IPS-15b (cell line): ENCODE results near the gene CDKN2B.
"Not testable (repeated sequence)": the region's sequence is repeated elsewhere in the genome, so short reads cannot be mapped to it uniquely, and the experiment has no call there.

Experiments
- H3K27me3 ChIP-seq: one replicate; pipeline ENCODE4 v1.6.1; 2013; ENCODE audit warnings: low read length; ENCODE audit not compliant: control insufficient read depth, insufficient read depth
- H3K36me3 ChIP-seq: one replicate; pipeline ENCODE4 v1.6.1; 2013; ENCODE audit warnings: low read length; ENCODE audit not compliant: control insufficient read depth, insufficient read depth
- H3K4me1 ChIP-seq: one replicate; pipeline ENCODE4 v1.6.1; 2013; ENCODE audit warnings: mild to moderate bottlenecking, low read length; ENCODE audit not compliant: control insufficient read depth, insufficient read depth
- H3K4me3 ChIP-seq: one replicate; pipeline ENCODE4 v1.5.1; 2013; ENCODE audit warnings: low read depth, low read length
- H3K9ac ChIP-seq: one replicate; pipeline ENCODE4 v1.6.1; 2013; ENCODE audit warnings: low read depth, mild to moderate bottlenecking, low read length
- H3K9me3 ChIP-seq: one replicate; pipeline ENCODE4 v1.6.1; 2013; ENCODE audit warnings: mild to moderate bottlenecking, low read length; ENCODE audit not compliant: control insufficient read depth, insufficient read depth

The CDKN2B gene

DNA sequence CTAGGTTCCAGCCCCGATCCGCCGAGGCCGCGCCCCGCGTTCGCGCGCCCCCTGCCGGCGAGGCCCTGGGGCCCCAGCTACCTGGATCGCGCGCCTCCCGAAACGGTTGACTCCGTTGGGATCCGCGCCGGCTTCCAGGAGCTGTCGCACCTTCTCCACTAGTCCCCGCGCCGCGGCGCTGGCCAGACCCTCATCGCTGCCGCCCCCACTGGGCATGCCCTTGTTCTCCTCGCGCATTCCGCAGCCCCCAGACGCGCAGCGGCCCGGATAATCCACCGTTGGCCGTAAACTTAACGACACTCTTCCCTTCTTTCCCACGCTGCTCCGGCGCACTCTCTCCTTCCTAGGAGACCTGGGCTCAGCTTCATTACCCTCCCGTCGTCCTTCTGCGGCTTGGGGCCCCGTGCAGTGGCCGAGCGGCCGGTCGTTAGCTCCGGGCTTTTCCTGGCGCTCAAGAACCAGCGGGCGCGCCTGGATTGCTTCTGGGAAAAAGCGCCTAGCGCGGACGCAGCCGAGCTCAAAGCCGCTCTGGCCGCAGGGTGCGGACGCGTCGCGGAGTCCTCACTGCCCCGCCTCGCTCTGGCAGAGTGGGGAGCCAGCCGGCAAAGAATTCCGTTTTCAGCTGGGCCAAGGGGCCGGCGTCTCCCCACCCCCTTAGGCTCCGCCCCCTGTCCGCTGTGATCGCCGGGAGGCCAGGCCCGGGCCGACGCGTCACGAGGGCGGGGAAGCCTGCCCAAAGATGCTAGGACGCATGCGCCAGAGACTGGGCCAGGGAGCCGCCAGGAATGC lies at the start of gene CDKN2B:
Gene CDKN2B (minus strand): TSS at position 589 of the 789 bp plus-strand sequence. CDS start 352 bp downstream, at position 237.
- Histone ChIP-seq H3K4me3 (peak within 1 kb of the TSS; percentile 90), H3K36me3 (no peaks in the 10 kb centered on the region), H3K9me3 (no peaks in the 10 kb centered on the region), H3K4me1 (peaks cover 6% of the 10 kb centered on the region), H3K27me3 (peaks cover 69% of the 10 kb centered on the region), H3K9ac (no peak within 1 kb of the TSS)

GRCh38 chr9:22057972-22058371 lies 48.9 kb upstream of the CDKN2B start:
- H3K9ac ChIP-seq, H3K4me1 ChIP-seq, H3K9me3 ChIP-seq, H3K27me3 ChIP-seq, H3K36me3 ChIP-seq, H3K4me3 ChIP-seq: not testable (repeated sequence)

DNA sequence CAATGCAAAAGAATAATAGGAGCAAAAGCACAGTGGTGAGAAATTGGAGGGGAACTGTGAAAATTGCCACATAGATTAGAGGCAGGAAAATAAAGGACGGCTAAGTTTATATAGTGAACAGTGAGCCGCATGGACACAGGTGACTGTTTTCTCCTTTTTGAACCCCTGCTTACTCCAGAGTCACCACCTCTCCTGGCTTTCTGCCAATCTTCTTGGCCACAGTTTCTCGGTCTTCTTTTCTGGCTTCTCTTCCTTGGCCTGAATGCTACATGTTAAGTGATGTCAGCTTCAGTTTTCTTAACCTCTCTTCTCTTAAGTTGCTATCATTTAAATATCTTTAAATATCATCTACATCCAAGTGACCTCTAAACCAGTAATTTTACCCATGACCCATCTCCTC lies 47.3 kb upstream of the CDKN2B start:
- no peak overlapping the region for H3K4me3 ChIP-seq
- no peaks in the 10 kb centered on the region for H3K27me3 ChIP-seq
- H3K9me3 ChIP-seq = no peaks in the 10 kb centered on the region
- H3K36me3 ChIP-seq = peaks cover 2% of the 10 kb centered on the region
- no peaks in the 10 kb centered on the region for H3K4me1 ChIP-seq
- no peak overlapping the region for H3K9ac ChIP-seq

- H3K9ac ChIP-seq = no peak overlapping the region
- H3K9me3 ChIP-seq = no peaks in the 10 kb centered on the region
- no peaks in the 10 kb centered on the region for H3K4me1 ChIP-seq
- no peaks in the 10 kb centered on the region for H3K27me3 ChIP-seq
- peaks cover 2% of the 10 kb centered on the region for H3K36me3 ChIP-seq
- H3K4me3 ChIP-seq = no peak overlapping the region
Measured at GRCh38 chr9:22055090-22055489, 46.0 kb upstream of the CDKN2B start.

DNA sequence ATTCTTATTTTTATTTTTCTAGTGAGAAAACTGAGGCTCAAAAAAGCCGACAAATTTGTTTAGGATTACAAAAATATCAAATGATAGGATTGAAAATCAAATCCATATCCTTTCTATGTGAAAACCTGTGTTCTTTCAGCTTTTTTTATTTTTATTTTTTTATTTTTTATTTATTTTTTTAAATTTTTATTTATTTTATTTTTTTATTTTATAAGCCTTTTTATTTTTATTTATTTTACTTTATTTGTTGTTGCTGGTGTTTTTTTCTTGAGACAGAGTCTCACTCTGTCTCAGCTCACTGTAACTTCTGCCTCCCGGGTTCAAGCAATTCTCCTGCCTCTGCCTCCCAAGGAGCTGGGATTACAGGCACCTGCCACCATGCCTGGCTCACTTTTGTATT lies 45.4 kb upstream of the CDKN2B start:
- H3K36me3 ChIP-seq = peaks cover 2% of the 10 kb centered on the region
- H3K9ac ChIP-seq = no peak overlapping the region
- H3K4me1 ChIP-seq = no peaks in the 10 kb centered on the region
- H3K9me3 ChIP-seq = no peaks in the 10 kb centered on the region
- H3K27me3 ChIP-seq = no peaks in the 10 kb centered on the region
- no peak overlapping the region for H3K4me3 ChIP-seq

- Histone ChIP-seq H3K4me1 (no peaks in the 10 kb centered on the region), H3K36me3 (no peaks in the 10 kb centered on the region), H3K9me3 (no peaks in the 10 kb centered on the region), H3K27me3 (no peaks in the 10 kb centered on the region), H3K9ac (no peak overlapping the region), H3K4me3 (no peak overlapping the region)
Measured at GRCh38 chr9:22054076-22054475, 45.0 kb upstream of the CDKN2B start.

- Histone ChIP-seq H3K9ac (no peak overlapping the region), H3K4me3 (no peak overlapping the region), H3K27me3 (no peaks in the 10 kb centered on the region), H3K9me3 (no peaks in the 10 kb centered on the region), H3K36me3 (no peaks in the 10 kb centered on the region), H3K4me1 (no peaks in the 10 kb centered on the region)
Measured at GRCh38 chr9:22053178-22053577, 44.1 kb upstream of the CDKN2B start.

- Histone ChIP-seq H3K4me1 (no peaks in the 10 kb centered on the region), H3K4me3 (no peak overlapping the region), H3K9ac (no peak overlapping the region), H3K27me3 (no peaks in the 10 kb centered on the region), H3K9me3 (no peaks in the 10 kb centered on the region), H3K36me3 (no peaks in the 10 kb centered on the region)
Measured at GRCh38 chr9:22052376-22052945, 43.4 kb upstream of the CDKN2B start.

DNA sequence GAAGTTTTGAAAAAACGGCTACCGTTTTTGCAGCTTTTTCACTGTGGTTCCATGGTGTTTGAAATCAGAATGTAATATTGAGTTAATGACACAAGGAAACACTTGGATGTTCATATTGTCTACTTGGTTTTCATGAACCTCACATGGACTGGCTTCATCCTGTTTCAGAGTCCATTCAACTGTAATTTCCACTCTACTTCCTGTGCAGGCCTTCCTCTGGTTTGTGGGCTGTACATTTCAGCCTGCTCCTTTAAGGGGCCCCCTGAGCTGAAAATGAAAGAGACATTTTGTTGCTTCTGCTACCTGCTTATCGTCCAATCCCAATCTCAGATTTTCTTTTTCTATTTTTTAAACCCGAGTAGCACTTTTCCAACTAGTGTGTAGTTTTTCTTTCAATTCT lies 41.8 kb upstream of the CDKN2B start:
- no peaks in the 10 kb centered on the region for H3K4me1 ChIP-seq
- no peaks in the 10 kb centered on the region for H3K27me3 ChIP-seq
- no peak overlapping the region for H3K4me3 ChIP-seq
- H3K9me3 ChIP-seq = no peaks in the 10 kb centered on the region
- no peak overlapping the region for H3K9ac ChIP-seq
- no peaks in the 10 kb centered on the region for H3K36me3 ChIP-seq

DNA sequence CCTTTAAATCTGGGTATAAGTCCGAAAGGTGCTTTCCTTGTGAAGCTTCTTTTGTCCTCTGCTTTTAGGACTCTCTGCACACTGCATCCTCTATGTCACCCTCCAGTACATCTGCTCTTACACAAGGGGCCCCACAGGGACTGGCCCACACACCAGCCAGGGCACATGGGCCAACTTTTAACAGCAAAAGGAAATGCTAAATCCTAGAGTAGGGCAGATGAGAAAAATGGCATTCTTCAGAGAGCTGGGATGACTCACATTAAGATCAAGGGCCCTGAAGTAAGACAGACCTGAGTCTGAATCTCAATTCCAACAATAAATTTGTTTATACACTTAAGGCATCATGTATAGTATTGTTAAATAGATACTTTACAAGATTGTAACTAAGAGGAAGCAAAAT lies 40.3 kb upstream of the CDKN2B start:
- no peaks in the 10 kb centered on the region for H3K9me3 ChIP-seq
- no peak overlapping the region for H3K4me3 ChIP-seq
- no peak overlapping the region for H3K9ac ChIP-seq
- no peaks in the 10 kb centered on the region for H3K4me1 ChIP-seq
- H3K36me3 ChIP-seq = no peaks in the 10 kb centered on the region
- H3K27me3 ChIP-seq = no peaks in the 10 kb centered on the region

DNA sequence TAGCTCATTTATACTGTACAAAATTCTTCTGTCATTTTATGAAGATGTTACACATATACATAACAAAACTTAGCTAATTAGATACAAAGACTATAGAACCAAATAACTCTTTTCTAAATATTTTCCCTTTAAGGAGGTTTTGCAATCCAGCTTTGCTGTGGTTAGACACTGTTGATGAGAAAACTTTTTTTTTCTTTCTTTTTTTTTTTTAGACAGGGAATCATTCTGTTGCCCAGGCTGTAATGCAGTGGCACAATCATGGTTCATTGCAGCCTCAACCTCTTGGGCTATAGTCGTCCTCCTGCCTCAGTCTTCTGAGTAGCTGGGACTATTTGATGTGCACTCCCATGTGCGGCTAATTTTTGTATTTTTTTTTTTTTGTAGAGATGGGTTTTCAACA lies 38.5 kb upstream of the CDKN2B start:
- Histone ChIP-seq H3K27me3 (no peaks in the 10 kb centered on the region), H3K9ac (no peak overlapping the region), H3K9me3 (no peaks in the 10 kb centered on the region), H3K36me3 (no peaks in the 10 kb centered on the region), H3K4me1 (no peaks in the 10 kb centered on the region), H3K4me3 (no peak overlapping the region)

DNA sequence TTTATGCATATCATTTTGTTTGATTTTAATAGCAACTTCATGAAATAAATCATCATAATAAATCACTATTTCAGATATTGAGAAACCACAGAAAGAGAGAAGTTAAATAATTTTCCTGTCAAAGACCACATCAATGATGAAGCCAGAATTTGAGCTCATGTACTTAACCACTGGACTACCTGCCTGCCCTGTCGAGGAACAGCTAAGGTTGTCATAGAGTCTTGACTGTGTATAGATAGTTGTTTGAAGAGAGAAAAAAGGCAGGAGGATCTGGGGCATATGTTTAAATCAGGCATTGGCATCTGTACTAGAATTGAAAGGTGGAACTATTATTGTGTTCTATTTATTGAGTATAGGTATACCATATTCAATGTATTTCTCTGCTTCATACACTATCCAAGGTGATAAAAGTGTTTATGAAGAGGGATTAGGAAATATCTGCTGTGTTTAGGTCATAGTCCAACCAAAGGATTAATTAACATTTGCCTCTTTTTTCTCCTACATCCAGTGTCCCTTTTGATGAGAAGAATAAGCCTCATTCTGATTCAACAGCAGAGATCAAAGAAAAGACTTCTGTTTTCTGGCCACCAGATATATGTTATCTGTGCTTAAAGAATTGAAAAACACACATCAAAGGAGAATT lies 37.3 kb upstream of the CDKN2B start:
- H3K27me3 ChIP-seq = no peaks in the 10 kb centered on the region
- no peaks in the 10 kb centered on the region for H3K36me3 ChIP-seq
- H3K9ac ChIP-seq = no peak overlapping the region
- no peaks in the 10 kb centered on the region for H3K9me3 ChIP-seq
- no peak overlapping the region for H3K4me3 ChIP-seq
- H3K4me1 ChIP-seq = no peaks in the 10 kb centered on the region
